ENCODE results near the gene CCDC81.
"Not testable (repeated sequence)": the region's sequence is repeated elsewhere in the genome, so short reads cannot be mapped to it uniquely, and the experiment has no call there.

Gene CCDC81

DNA sequence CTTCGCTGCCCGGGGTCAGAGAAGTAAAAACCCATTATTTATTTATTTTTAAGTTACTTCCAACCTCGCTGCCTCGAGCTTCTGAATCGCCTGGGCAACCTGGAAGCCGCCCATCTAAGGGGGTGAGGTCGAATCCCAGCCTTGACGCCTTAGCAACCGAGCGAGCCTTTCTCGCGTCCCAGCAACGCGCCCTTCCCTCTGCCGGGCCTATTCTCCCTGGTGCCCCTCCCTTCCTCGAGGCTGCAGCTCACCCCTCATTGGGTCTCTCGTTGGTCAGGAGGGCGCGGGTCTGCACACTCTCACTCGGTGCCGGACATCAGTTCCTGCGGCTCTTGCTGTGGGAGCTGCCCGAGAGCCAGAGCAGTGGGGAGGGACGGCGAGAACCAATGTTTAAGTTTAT, at the start of gene CCDC81:
Gene CCDC81 (plus strand): TSS at position 302 of the 400 bp plus-strand sequence. CDS start 277 bp downstream, outside the sequence.
- no peak for DNase-seq

DNA sequence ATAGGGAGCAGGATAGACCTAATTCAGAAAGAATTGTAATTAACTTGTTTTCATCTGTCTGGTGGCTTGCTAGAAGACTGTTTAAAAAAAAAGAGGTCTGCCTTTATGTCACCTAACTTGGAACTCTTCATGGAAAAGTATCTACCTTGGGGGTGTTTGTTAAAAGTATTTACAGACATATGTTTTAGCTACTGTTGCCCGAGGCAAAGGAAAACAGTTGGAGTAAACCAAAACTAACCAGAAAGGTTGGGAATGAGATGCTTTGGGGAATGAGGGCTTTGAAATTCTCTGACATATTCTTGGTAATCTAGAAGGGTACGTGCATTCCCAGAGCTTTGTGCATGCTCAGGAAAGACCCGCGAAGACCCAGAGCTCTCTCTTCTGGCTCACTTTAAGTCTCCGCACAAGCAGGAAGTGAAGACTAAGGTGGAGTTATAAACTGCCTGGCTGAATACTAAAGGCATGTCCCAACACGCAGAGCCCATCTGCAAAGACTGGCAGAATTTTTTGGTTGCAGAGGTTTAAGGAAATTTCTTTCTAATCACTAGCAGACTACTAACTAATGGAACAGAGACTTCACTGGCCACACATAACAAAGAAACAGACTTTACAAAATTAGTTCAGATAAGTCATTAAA, 39.4 kb upstream of the CCDC81 start:
- DNase-seq: no peak

DNA sequence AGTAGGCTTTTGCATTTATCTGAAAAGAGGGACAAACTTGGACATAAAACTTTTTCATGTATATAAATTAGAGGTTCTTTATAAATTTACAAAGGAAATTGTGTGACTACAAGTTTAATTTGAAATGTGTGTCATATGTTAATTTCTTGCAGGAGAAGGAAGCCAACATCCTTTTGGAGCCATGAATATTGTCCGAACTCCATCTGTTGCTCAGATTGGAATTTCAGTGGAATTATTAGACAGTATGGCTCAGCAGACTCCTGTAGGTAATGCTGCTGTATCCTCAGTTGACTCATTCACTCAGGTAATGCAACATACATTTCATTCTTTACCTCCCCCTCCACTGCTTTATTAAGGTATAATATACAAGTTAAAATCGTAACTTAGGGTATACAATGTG, 37.5 kb upstream of the CCDC81 start:
- DNase-seq: no peak

DNA sequence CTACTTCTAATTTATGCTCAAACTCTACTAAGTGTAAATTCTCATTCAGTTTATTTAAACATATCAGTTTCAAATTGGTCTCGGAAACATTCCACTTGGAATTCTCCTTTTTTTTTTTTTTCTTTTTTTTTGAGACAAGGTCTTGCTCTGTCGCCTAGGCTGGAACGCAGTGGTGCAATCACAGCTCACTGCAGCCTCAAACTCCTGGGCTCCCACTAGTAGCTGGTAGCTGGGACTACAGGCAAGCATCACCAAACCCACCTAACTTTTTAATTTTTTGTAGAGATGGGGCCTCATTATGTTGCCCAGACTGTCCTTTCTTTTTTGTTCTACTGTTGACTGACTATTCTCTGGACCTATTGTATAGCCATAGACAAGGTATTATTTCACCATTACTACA, 33.3 kb upstream of the CCDC81 start:
- no peak for DNase-seq

DNA sequence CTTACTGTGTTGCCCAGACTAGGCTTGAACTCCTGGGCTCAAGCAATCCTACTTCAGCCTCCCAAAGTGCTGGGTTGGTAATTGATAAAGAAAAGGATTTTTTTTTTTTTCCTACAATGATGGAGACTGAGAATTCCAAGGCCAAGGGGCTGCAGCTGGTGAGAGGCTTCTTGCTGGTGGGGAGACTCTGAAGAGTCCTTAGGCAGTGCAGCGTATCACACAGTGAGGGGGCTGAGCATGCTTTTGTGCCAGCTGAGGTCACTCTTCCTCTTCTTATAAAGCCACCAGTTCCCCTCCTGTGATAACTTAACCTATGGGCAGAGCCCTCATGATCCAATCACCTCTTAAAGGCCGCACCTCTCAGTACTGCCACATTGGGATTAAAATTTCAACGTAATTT, 28.2 kb upstream of the CCDC81 start:
- no peak for DNase-seq

DNA sequence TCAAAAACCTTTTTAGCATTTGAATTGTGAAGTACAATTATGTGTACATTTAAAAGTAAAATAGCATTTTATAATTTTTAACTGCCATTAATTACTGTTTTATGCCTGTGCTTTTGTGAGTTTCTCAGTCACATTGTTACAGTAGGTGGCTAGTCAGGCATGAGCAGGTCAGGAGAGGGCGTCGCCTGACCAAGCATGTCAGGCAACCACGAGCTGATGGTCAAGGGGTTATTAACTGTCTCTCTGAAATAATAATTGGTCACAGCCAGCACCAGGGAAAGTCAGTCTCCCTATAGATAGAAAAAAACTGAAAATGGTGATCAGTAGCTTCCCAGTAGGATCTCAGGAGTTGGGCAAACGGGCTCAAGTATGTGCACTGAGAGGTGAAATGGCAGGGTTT, 19.4 kb upstream of the CCDC81 start:
- DNase-seq: no peak

DNA sequence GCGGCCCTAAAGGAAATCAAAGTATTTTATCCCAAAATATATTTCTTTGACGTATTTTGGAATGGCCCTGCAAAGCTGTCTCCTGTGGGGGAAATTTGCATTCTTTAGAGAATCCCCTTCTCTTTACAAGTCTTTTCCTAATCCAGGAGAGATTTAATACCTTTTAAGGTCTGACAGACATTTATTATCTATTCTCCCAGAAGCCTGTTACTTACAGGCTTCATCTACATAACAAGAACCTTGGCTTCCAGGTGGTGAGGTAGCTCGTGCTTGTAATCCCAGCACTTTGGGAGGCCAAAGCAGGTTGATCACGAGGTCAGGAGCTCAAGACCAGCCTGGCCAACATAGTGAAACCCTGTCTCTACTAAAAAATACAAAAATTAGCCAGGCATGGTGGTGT, 17.3 kb upstream of the CCDC81 start:
- not testable (repeated sequence) for DNase-seq

DNA sequence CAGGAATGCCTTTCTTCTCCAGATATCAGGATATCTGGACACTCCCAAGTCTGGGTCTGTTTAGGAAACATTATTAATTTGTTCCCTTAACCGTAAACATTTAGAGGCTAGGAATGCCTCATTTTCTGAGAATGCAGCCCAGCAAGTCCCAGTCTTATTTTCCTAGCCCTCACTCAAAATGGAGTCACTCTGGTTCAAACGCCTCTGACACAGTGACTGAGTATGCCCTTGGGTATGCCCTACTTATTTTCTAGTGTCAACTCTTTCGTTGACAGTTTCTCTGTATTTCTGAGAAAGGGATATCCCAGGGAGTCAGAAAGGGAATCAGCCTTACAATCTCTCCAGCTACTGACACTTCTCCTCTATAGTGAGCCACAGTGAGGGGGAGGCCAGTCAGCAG, 16.0 kb upstream of the CCDC81 start:
- DNase-seq: no peak

DNA sequence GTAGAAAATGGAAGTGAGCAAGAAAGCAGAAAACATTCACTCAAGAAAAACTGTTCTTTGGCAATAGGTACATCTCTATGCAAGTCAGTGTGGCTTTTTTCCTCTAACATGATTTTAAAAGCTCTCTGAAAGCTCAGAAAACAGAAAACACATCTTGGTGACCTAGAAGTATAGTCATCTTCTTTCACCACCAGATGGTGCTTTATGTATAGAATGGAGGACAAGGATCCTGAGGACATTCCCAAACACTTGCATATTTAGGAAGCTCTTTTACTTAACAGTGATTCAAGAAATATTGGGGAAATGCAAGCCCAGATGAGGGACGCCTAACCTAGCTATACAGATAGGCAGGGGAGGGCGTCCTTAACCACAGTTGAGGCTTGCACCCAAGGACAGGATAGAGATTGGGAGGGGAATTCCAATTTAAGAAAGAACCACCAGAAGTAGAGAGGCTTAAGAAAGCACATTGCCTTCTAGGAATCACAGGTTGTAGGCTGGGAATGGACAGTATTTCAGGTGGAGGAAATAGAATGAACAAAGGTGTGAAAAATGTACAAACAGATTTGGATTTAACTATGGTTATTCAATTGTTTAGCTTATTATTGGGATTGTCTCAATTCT, 13.8 kb upstream of the CCDC81 start:
- no peak for DNase-seq

DNA sequence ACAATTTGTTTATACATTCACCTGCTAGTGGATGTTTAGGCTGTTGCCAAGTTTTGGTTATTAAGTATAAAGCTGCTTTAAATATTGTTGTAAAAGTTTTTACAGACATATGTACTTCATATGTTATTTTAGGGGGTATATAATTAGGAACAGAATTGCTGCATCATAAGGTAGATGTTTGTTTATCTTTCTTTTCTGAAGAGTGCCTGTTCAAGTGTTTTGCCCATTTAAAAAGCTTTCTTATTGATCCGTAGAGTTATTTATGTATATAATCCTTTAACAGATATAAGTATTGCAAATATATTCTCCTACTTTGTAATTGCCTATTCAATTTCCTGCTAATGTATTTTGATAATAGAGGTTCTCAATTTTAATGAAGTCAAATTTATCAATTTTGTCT, 11.3 kb upstream of the CCDC81 start:
- DNase-seq: no peak

DNA sequence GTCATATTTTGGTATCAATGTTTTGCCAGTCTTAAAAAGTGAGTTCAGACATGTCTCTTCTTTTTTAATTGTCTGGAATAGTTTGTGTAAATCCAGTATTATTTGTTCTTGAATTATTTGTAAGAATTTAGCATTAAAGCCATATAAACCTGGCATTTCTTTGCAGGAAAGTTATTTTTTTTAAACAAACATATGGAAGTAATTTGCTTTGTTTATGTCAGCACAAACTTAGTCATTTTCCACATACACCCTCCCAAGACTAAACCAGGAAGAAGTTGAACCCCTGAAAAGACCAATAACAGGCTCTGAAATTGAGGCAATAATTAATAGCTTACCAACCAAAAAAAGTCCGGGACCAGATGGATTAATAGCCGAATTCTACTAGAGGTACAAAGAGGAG, 9.1 kb upstream of the CCDC81 start:
- no peak for DNase-seq

DNA sequence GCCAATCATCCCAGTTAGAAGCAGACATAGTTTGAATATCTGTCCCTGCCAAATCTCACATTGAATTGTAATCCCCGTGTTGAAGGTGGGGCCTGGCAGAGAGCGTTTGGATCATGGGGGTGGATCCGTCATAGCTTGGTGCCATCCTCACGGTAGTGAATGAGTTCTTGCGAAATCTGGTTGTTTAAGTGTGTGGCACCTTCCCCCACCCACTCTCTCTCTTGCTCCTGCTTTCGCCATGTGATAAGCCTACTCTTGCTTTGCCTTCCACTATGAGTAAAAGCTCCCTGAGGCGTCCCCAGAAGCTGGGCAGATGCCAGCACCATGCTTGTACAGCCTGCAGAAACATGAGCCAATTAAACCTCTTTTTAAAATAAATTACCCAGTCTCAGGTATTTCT, 5.0 kb upstream of the CCDC81 start:
- no peak for DNase-seq

DNA sequence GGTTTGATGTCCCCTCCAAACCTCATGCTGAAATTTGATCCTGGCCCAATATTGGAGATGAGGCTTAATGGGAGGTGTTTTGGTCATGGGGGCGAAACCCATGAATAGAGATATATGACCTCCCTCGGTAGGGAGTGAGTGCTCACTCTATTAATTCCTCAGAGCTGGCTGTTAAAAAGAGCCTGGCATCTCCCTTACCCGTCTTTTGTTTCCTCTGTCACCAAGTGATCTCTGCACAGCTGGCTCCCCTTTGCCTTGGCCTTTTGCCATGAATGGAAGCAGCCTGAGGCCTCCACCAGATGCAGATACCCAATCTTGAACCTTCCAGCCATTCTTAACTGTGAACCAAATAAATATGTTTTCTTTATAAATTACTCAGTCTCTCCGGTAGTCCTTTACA, 4.5 kb upstream of the CCDC81 start:
- DNase-seq: no peak

DNA sequence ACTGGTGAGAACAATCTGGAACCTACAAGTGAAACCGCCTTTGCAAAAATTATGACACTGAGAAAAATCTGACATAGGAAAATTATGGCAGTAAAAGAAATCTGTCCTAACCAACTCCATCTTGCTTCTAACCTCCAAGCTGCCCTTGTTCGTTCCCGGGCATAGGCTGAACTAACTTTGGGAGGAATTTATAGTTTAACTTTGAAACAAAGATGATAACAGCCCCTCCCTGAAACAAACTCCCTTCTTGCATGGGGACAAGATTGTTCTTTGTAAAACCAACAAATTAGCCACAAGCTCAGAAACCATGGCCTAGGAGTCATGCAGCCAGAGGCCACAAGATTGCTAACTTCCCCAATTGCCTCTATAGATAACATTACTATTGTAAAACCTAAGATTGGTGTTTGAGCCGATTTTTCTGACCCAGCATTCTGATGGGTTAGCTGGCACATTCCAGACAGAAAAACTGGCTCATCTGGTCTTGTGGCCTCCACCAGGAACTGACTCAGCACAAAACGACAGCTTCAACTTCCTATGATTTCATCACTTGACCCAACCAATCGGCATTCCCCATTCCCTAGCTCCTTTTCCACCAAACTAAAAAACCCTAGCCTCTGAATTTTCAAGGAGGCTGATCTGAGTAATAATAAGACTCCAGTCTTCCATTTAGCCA, 3.6 kb upstream of the CCDC81 start:
- no peak for DNase-seq

DNA sequence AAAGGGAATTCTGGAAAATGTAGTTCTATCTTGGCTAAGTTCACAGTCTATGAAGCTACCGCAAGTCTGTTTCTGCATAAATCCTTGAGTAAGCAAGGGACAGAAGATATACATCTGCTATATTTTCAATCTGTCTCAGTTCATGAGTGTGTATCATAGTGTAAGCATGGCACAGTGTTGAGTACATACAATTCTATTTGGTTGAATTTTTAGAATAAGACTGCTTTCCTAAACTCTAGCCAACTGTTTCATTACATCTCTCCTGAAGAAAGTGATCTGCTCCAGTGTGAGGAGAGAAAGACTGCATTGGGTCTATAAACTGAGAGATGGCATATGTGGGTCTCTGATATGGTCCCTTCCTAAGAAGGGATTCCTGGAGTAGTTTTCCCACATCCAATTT, 2.6 kb upstream of the CCDC81 start:
- no peak for DNase-seq

DNA sequence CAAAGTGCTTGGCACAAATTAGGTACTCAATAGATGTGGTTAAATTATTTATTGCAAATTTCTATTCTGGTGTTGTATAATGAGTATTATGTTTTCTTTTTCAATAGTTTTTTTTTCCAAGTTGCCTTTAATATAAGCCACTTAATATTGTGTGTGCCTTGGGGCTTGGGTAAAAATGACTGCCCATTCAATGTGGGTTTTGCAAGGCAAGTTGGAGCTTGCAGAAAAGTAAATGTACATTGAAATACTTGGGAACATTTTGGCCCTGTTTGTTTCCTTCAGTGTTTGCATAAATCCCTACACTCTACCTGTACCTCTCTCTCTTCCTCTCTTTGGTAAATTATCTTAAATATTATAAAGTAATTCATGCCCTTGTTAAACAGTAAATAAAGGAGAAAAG, 2.1 kb upstream of the CCDC81 start:
- DNase-seq: no peak

DNA sequence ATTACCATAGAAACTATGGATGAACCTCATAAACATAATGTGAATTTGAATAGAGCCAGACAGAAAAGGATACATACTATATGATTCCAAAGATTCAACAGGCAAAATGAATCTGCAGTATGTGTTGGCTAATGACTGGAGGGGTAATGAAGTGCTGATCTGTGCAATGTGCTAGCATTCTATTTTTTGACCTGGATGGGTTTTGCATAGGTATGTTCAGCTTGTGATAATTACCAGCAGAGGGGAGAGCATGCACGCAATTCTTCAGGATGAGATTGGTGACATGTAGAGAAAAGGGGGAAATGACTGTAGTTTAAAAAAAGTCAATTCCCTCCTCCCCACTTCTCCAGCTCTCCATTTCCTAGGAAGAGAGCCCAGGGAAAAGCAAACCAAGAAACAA, 618 bp upstream of the CCDC81 start:
- DNase-seq: no peak

DNA sequence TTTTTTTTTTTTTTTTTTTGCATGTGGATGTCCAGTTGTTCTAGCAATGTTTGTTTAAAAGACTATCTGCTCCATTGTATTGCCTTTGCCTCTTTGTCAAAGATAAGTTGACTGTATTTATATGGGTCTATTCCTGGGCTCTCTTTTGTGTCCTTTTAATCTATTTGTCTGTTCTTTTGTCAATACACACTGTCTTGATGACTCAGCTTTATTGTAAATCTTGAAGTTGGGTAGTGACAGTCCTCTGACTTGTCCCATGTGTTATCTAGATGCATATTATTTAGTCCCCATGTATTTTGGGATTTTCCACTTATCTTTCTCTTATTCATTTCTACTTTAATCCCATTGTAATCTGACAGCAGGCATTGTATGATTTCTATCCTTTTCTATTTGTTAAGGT, 3.3 kb downstream of the CCDC81 start:
- no peak for DNase-seq

DNA sequence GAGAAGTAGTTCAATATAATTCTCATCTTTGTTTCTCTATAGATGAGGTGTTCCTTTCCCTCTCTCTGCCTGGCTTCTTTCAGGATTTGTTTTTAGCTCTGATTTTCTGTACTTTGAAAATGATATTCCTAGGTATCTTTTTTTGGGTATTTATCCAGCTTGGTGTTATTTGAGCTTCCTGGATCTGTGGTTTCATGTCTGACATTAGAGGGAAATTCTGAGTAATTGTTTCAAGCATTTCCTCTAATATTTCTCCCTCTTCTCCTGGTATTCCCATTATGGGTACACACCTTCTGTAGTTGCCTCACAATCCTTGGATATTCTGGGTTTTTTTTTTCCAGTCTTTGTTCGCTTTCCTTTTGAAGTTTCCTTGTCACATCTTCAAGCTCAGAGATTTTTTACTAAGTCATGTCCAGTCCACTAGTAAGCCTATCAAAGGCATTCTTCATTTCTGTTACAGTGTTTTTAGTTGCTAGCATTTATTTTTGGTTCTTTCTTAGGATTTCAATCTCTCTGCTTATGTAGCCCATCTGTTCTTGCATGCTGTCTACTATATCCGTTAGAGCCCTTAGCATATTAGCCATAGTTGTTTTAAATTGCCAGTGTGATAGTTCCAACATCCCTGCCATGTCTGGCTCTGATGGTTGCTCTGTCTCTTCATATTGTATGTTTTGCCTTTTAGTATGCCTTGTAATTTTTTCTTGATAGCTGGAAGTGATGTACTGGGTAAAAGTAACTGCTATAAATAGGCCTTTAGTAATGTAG, 5.8 kb downstream of the CCDC81 start:
- no peak for DNase-seq

DNA sequence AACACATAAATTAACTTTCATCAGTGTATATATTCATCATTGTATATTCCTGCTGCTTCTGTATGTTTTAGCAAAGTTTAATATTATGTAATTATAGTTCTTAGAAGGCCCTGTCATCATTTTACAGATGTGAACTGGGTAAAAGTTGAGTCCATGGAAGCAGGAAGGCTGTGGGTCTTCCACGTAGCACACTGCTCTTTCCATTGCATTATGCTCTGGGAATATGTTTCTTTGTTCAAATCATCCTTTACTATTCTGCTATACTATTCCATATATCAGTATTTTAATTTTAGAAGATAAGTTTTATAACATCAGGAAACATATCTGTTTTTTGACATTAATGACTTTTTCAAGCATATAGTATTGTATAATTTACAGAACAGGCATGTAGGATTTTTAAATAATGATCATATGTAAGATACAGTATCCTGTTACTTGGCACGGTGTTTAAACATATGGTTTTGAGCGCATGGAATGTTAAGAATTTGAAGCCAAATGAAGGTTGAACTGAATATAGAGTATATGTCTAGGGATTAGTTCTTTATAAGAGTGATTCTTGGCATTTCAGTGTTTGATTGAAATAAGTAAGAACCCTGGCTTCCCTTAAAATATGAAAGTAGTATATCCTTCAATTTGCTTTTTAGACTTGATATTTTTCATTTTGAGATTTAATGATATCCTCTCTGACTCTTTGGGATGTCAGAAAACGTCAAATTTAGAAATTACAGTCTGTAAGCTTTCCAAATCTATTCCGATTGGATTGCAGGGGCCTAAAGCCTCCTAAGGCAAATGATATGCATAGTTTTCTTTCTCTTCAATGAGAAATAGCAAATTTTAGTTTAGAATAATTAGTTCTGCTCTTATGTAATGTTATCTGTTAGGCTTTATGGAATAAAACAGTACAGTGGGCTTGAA, 8.6 kb downstream of the CCDC81 start:
- no peak for DNase-seq

DNA sequence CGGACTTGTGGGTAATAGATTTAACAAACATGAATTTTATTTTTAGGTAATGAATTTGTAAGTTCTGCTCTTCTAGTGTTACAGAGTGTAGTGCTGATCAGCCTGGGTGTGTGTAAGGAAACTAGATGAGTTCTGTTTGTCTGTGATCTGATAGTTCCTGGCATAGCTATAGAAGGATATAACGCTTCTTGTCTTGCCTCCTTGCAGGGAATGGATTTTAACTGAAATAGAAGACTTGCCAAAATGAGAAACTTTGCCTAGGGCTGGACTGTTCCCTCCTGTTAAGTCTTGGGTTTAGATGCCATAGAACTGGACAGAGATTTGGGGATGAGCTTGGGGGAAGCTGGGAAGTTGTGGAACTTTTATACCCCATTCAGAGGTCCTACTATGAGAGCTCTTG, 11.6 kb downstream of the CCDC81 start:
- DNase-seq: no peak

DNA sequence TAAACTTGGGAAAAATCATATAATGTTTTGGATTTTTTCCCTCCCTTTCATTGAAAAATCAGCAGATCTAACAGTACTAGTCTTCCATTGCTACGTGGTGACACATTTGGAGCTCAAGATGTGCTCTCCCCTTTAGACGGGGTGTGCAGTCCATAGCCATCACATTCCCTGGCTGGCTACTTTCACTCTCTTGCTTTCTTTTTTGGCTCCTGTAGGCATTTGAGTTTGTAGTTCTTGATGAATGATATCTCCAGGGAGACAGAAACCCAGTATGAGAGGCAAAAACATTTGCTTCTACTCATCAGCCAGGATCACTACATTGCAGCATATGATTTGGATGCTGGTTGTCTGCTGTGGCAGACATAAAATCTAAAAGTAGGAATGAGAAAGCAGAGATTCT, 12.1 kb downstream of the CCDC81 start:
- no peak for DNase-seq

DNA sequence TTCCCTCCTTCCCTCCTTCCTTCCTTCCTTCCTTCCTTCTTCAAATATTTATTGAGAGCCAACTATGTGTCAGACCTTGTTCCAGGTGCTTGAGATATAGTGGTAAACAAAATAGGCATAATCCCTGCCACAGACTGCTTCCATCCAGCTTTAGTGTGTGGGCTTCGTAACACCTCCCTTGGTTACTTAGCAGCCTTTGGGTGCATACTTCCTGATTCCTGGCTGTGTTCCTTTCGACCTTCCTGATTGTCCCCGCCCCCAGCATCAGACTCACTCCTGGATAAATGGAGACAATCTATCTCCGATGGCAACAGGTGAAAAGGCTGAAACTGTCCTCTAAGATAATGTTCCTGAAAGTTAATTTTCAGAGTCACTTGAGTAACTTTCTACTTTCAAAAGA, 13.5 kb downstream of the CCDC81 start:
- no peak for DNase-seq

All from cerebellar nuclear complex (tissue), 1 donor.